Upper lobe of right lung (tissue), 1 donor: Measurements from ENCODE around the gene RETN. TPM values are rescaled to one million over a fixed set of nuclear protein-coding genes. Genes with fewer than 3 reads are reported as not detected.

ENCODE experiments used
- ATAC-seq: fragments of 200-7000 bp; cut with Tn5 transposase; one replicate; pipeline ENCODE4 v1.9.1; 2020; ENCODE audit warnings: mild to moderate bottlenecking, moderate library complexity
- DNase-seq: peaks from one replicate; pipeline ENCODE4 v3.0.0-alpha.2; 2020
- H3K27ac ChIP-seq: fragments of 200-600 bp; one replicate; pipeline ENCODE4 v1.8.0; 2022
- H3K27me3 ChIP-seq: fragments of 200-600 bp; one replicate; pipeline ENCODE4 v1.8.0; 2022; ENCODE audit warnings: mild to moderate bottlenecking
- H3K36me3 ChIP-seq: fragments of 200-600 bp; one replicate; pipeline ENCODE4 v1.8.0; 2022
- H3K4me1 ChIP-seq: fragments of 200-600 bp; one replicate; pipeline ENCODE4 v1.8.0; 2022
- H3K4me3 ChIP-seq: fragments of 200-600 bp; one replicate; pipeline ENCODE4 v1.8.0; 2022; ENCODE audit warnings: mild to moderate bottlenecking
- H3K9me3 ChIP-seq: fragments of 200-600 bp; one replicate; pipeline ENCODE4 v1.8.0; 2022
- CTCF ChIP-seq: fragments of 200-600 bp; IDR thresholded peaks from one replicate; pipeline ENCODE4 v1.8.0; 2022; ENCODE audit warnings: antibody characterized with exemption
- intact Hi-C: fragments of 100-400 bp; cut with DNase I; formaldehyde crosslinking; loops from one replicate; pipeline ENCODE4 v1.11.0; 2022
- total RNA-seq: library from RNA; stranded (reverse); fragmentation: NEBNext Ultra II Directional; extraction: Animal tissue kit (Norgen Biotek cat#: 25700); gene quantifications from one replicate; pipeline ENCODE4 v1.2.1, GENCODE V29; 2021
- donor health status: DM: no; HTN: yes; CAD: no; lungs with severe emphysema.

Gene RETN
- total RNA-seq, 1 donor from 2014 or later = 12.5 TPM

- ATAC-seq (peak; percentile 96), DNase-seq (peak; percentile 95)
- Histone ChIP-seq H3K27ac (peak within 1 kb of the TSS; percentile 82), H3K4me1 (peaks cover 18% of the 10 kb centered on the region), H3K4me3 (peak within 1 kb of the TSS; percentile 82), H3K27me3 (no peaks in the 10 kb centered on the region), H3K9me3 (no peaks in the 10 kb centered on the region), H3K36me3 (peaks cover 32% of the 10 kb centered on the region)
- TF ChIP-seq CTCF = no peak
- intact Hi-C loops = no loop called here
These were observed 39.3 kb upstream of the RETN start, which contains the start of the genes PET100 and XAB2 for GRCh38 chr19:7629347-7630054. Gene PET100, plus strand, starts transcription at chr19:7629793. Its CDS starts 41 bp downstream, at chr19:7629834. Gene XAB2, minus strand, starts transcription at chr19:7629545. Its CDS starts 18 bp downstream, at chr19:7629527.

GRCh38 chr19:7631577-7631976 lies 37.3 kb upstream of the RETN start:
- DNase-seq = no peak
- Histone ChIP-seq H3K27ac (no peak overlapping the region), H3K4me1 (peaks cover 18% of the 10 kb centered on the region), H3K4me3 (no peak overlapping the region), H3K27me3 (no peaks in the 10 kb centered on the region), H3K9me3 (no peaks in the 10 kb centered on the region), H3K36me3 (peaks cover 14% of the 10 kb centered on the region)
- intact Hi-C loops = no loop called here
- no peak for ATAC-seq
- TF ChIP-seq CTCF = no peak

GRCh38 chr19:7632340-7633203 lies 36.3 kb upstream of the RETN start:
- no peak for DNase-seq
- Histone ChIP-seq H3K27me3 (no peaks in the 10 kb centered on the region), H3K36me3 (peaks cover 7% of the 10 kb centered on the region), H3K9me3 (no peaks in the 10 kb centered on the region), H3K4me1 (peaks cover 18% of the 10 kb centered on the region), H3K4me3 (no peak overlapping the region), H3K27ac (no peak overlapping the region)
- no peak for ATAC-seq
- no peak for TF ChIP-seq CTCF
- intact Hi-C loops = no loop called here

GRCh38 chr19:7633698-7634097 lies 35.2 kb upstream of the RETN start, which contains the start of gene PCP2:
Gene PCP2, minus strand, starts transcription at chr19:7633719. Its CDS starts 262 bp downstream, at chr19:7633457.
- no peak for TF ChIP-seq CTCF
- peaks cover 7% of the 10 kb centered on the region for H3K36me3 ChIP-seq
- no peaks in the 10 kb centered on the region for H3K9me3 ChIP-seq
- no peak for DNase-seq
- H3K4me3 ChIP-seq = no peak within 1 kb of the TSS
- intact Hi-C loops = no loop called here
- ATAC-seq = no peak
- no peak within 1 kb of the TSS for H3K27ac ChIP-seq
- H3K27me3 ChIP-seq = peaks cover 5% of the 10 kb centered on the region
- peaks cover 18% of the 10 kb centered on the region for H3K4me1 ChIP-seq

- intact Hi-C loops = no loop called here
- DNase-seq (no peak), ATAC-seq (no peak)
- H3K27ac ChIP-seq = no peak overlapping the region
- no peak overlapping the region for H3K4me3 ChIP-seq
- no peak for TF ChIP-seq CTCF
- peaks cover 11% of the 10 kb centered on the region for H3K4me1 ChIP-seq
- H3K9me3 ChIP-seq = no peaks in the 10 kb centered on the region
- peaks cover 5% of the 10 kb centered on the region for H3K27me3 ChIP-seq
- peaks cover 7% of the 10 kb centered on the region for H3K36me3 ChIP-seq
These were observed 33.2 kb upstream of the RETN start for GRCh38 chr19:7635670-7636069.
